Neural cell (in vitro differentiated cells): ENCODE measurements around the gene TMEM126B. TPM values are rescaled to one million over a fixed set of nuclear protein-coding genes. Genes with fewer than 3 reads are reported as not detected.
A peak's percentile ranks its signal among the peaks of the same experiment; 100 is the strongest.

Experiments
- H2AFZ ChIP-seq: fragments of 200-600, 300-800 bp; sonication (generic), shearing (Covaris generic); 2 replicates; pipeline ENCODE4 v1.6.0; 2014; ENCODE audit warnings: low read depth, mild to moderate bottlenecking, antibody characterized with exemption, low read length, moderate library complexity
- H3F3A ChIP-seq: fragments of 200-600 bp; shearing (Covaris generic); 2 replicates; pipeline ENCODE4 v1.6.1; 2016; ENCODE audit warnings: mild to moderate bottlenecking, moderate library complexity, mixed read lengths, antibody characterized with exemption, low read length; ENCODE audit not compliant: insufficient read depth, poor library complexity, severe bottlenecking
- H3K27ac ChIP-seq: fragments of 200-600, 300-800 bp; sonication (generic), shearing (Covaris generic); 2 replicates; pipeline ENCODE4 v1.5.1; 2014; ENCODE audit warnings: mild to moderate bottlenecking, low read length, moderate library complexity
- H3K27me3 ChIP-seq: fragments of 300-800, 200-600 bp; sonication (generic), shearing (Covaris generic); 2 replicates; pipeline ENCODE4 v1.6.0; 2014; ENCODE audit warnings: mild to moderate bottlenecking, low read depth, low read length, moderate library complexity; ENCODE audit not compliant: insufficient read depth
- H3K36me3 ChIP-seq: fragments of 300-800, 200-600 bp; sonication (generic), shearing (Covaris generic); 2 replicates; pipeline ENCODE4 v1.5.1; 2014; ENCODE audit warnings: mild to moderate bottlenecking, antibody characterized with exemption, low read length, moderate library complexity; ENCODE audit not compliant: insufficient read depth
- H3K4me2 ChIP-seq: fragments of 300-800, 200-600 bp; sonication (generic), shearing (Covaris generic); 2 replicates; pipeline ENCODE4 v1.6.0; 2014; ENCODE audit warnings: mild to moderate bottlenecking, low read length
- H3K4me3 ChIP-seq: fragments of 300-800, 200-600 bp; sonication (generic), shearing (Covaris generic); 2 replicates; pipeline ENCODE4 v1.5.1; 2014; ENCODE audit warnings: mild to moderate bottlenecking, low read length, moderate library complexity
- H3K79me2 ChIP-seq: fragments of 200-600 bp; shearing (Covaris generic); replicated peaks from 2 replicates; pipeline ENCODE4 v1.6.0; 2014; ENCODE audit warnings: mild to moderate bottlenecking, low read length, moderate library complexity; ENCODE audit not compliant: insufficient read depth
- H3K9ac ChIP-seq: fragments of 300-800, 200-600 bp; sonication (generic), shearing (Covaris generic); 2 replicates; pipeline ENCODE4 v1.6.1; 2016; ENCODE audit warnings: mild to moderate bottlenecking, low read length, mixed read lengths
- H3K9me2 ChIP-seq: fragments of 200-600 bp; shearing (Covaris generic); 2 replicates; pipeline ENCODE4 v1.6.1; 2016; ENCODE audit warnings: mild to moderate bottlenecking, low read length, mixed read lengths; ENCODE audit not compliant: insufficient read depth
- H3K9me3 ChIP-seq: fragments of 200-600, 300-800 bp; sonication (generic), shearing (Covaris generic); 2 replicates; pipeline ENCODE4 v1.6.1; 2016; ENCODE audit warnings: mild to moderate bottlenecking, mixed run types, low read length, moderate library complexity, mixed read lengths
- H4K20me1 ChIP-seq: fragments of 200-600 bp; shearing (Covaris generic); 2 replicates; pipeline ENCODE4 v1.6.1; 2016; ENCODE audit warnings: mild to moderate bottlenecking, mixed run types; ENCODE audit not compliant: insufficient read depth
- EP300 ChIP-seq: fragments of 450-650 bp; conservative IDR thresholded peaks from 2 replicates; pipeline ENCODE4 v1.6.1; 2014; ENCODE audit warnings: antibody characterized with exemption, mild to moderate bottlenecking, moderate library complexity; ENCODE audit not compliant: poor library complexity, severe bottlenecking
- EZH2 ChIP-seq: fragments of 200-600, 300-800 bp; shearing (Covaris generic), sonication (generic); IDR thresholded peaks from 2 replicates; pipeline ENCODE4 v1.6.1; 2014; ENCODE audit warnings: antibody characterized with exemption, low read length, borderline replicate concordance, mild to moderate bottlenecking; ENCODE audit not compliant: insufficient read depth, poor library complexity, severe bottlenecking
- MXI1 ChIP-seq: fragments of 450-650 bp; conservative IDR thresholded peaks from 2 replicates; pipeline ENCODE4 v1.6.1; 2014; ENCODE audit warnings: antibody characterized with exemption, mild to moderate bottlenecking; ENCODE audit not compliant: poor library complexity, severe bottlenecking
- POLR2AphosphoS5 ChIP-seq: IDR thresholded peaks from 2 replicates; pipeline ENCODE4 v1.6.1; 2012
- RAD21 ChIP-seq: fragments of 450-650 bp; conservative IDR thresholded peaks from 2 replicates; pipeline ENCODE4 v1.6.1; 2014; ENCODE audit warnings: antibody characterized with exemption, mild to moderate bottlenecking, moderate library complexity
- SMC3 ChIP-seq: fragments of 450-650 bp; conservative IDR thresholded peaks from 2 replicates; pipeline ENCODE4 v1.6.1; 2014; ENCODE audit warnings: antibody characterized with exemption, mild to moderate bottlenecking, moderate library complexity; ENCODE audit not compliant: poor library complexity
- TAF1 ChIP-seq: IDR thresholded peaks from 2 replicates; pipeline ENCODE4 v1.6.1; 2012; ENCODE audit warnings: low read depth
- polyA plus RNA-seq: library from polyadenylated mRNA; depleted of rRNA; stranded (reverse); fragments of >200 nt; gene quantifications from 2 replicates; pipeline ENCODE4 v1.2.3, GENCODE V29; 2014
- TF ChIP-seq, protein P1 (sequence below): IDR thresholded peaks from 2 replicates; pipeline ENCODE4 v1.6.1; 2012; ENCODE audit warnings: borderline replicate concordance
- TF ChIP-seq, protein P2 (sequence below): fragments of 450-650 bp; IDR thresholded peaks from 2 replicates; pipeline ENCODE4 v1.5.1; 2014; ENCODE audit warnings: antibody characterized with exemption, mild to moderate bottlenecking, moderate library complexity; ENCODE audit not compliant: poor library complexity, severe bottlenecking

TMEM126B gene
- polyA plus RNA-seq, 1 donor from 2014 or later: 111 TPM

DNA sequence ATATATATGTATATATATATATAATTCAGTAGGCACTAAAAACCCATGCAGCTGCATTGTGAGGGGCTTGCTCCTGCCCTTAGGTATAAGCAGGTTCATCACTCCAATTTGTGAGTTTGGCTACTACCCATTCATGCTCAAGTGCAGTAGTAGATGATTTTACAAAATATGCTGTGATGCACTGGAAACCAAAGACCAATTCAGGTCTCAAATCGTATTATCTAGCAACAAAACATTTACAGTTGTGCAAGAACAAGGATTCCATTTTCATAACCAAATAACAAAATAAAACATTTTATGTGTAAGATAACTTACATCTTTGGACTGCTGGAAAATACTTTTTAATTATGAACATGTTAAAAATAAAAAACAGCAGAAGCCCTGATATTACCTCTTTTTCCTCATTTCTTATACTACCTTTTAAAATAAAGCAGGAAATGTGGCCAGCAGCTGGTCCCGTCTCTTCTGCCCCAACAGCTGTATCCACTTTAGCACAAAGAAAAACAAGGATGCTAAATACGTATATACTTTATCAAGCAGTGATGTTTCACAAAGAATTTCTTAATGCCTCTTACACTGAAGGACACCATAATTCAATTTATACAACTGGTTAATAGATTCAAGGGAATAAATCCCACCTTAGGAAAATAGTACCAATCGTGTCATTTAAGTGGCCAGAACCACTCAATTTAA, 33.7 kb downstream of the TMEM126B start:
- no peaks in the 10 kb centered on the region for H3K27me3 ChIP-seq
- peak overlapping the region; percentile 97 for H3K9ac ChIP-seq
- no peaks in the 10 kb centered on the region for H3K9me3 ChIP-seq
- peak overlapping the region; percentile 82 for H3K4me2 ChIP-seq
- H3F3A ChIP-seq: no peaks in the 10 kb centered on the region
- peak overlapping the region; percentile 89 for H3K4me3 ChIP-seq
- H3K9me2 ChIP-seq: no peaks in the 10 kb centered on the region
- H3K36me3 ChIP-seq: peaks cover 21% of the 10 kb centered on the region
- TF ChIP-seq EP300 (no peak), MXI1 (no peak), EZH2 (no peak), TAF1 (no peak), SMC3 (no peak), RAD21 (no peak)
- H3K27ac ChIP-seq: no peak overlapping the region
- H4K20me1 ChIP-seq: peaks cover 16% of the 10 kb centered on the region
- peaks cover 65% of the 10 kb centered on the region for H3K79me2 ChIP-seq
- H2AFZ ChIP-seq: no peak overlapping the region

DNA sequence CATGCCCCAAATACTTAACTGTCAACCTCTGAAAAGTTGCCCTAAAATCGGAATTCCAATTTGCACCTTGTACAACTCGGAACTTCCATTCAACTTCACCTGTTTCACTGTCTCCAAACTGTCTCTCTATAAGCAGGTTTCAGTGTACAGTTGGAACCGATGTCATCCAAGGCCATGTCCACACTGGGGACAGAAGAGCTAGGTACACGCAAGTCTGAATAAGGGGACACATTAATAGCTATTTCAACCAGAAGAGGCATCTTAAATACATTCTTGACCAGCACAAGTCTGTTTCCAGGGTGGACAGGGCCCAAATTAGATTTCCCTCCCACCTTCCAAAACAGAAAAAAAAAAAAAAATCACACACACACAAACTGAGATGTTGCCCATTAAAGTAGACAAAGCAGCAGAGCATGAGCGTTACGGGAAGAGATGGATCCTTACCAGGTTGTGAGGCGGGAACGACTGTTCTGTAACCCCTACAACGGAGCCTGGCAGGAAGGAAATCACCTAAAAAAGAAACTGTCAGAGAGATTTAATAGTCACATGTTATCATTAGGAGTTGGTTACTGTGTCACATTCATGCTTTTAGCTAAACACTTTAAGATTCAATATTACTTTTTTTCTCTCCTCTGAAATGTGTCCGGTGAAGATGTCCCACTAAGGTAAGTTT, 34.8 kb downstream of the TMEM126B start:
- Histone ChIP-seq H3K9me3 (no peaks in the 10 kb centered on the region), H3K79me2 (peaks cover 56% of the 10 kb centered on the region), H3K4me3 (peak overlapping the region; percentile 89), H3K36me3 (peaks cover 13% of the 10 kb centered on the region), H4K20me1 (peaks cover 16% of the 10 kb centered on the region), H3K4me2 (peak overlapping the region; percentile 82), H3K9ac (peak overlapping the region; percentile 97), H3F3A (no peaks in the 10 kb centered on the region), H3K9me2 (no peaks in the 10 kb centered on the region), H3K27ac (peak overlapping the region; percentile 96), H3K27me3 (no peaks in the 10 kb centered on the region), H2AFZ (no peak overlapping the region)
- no peak for TF ChIP-seq SMC3
- TF ChIP-seq, protein P1, sequence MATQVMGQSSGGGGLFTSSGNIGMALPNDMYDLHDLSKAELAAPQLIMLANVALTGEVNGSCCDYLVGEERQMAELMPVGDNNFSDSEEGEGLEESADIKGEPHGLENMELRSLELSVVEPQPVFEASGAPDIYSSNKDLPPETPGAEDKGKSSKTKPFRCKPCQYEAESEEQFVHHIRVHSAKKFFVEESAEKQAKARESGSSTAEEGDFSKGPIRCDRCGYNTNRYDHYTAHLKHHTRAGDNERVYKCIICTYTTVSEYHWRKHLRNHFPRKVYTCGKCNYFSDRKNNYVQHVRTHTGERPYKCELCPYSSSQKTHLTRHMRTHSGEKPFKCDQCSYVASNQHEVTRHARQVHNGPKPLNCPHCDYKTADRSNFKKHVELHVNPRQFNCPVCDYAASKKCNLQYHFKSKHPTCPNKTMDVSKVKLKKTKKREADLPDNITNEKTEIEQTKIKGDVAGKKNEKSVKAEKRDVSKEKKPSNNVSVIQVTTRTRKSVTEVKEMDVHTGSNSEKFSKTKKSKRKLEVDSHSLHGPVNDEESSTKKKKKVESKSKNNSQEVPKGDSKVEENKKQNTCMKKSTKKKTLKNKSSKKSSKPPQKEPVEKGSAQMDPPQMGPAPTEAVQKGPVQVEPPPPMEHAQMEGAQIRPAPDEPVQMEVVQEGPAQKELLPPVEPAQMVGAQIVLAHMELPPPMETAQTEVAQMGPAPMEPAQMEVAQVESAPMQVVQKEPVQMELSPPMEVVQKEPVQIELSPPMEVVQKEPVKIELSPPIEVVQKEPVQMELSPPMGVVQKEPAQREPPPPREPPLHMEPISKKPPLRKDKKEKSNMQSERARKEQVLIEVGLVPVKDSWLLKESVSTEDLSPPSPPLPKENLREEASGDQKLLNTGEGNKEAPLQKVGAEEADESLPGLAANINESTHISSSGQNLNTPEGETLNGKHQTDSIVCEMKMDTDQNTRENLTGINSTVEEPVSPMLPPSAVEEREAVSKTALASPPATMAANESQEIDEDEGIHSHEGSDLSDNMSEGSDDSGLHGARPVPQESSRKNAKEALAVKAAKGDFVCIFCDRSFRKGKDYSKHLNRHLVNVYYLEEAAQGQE: peak; percentile 2

DNA sequence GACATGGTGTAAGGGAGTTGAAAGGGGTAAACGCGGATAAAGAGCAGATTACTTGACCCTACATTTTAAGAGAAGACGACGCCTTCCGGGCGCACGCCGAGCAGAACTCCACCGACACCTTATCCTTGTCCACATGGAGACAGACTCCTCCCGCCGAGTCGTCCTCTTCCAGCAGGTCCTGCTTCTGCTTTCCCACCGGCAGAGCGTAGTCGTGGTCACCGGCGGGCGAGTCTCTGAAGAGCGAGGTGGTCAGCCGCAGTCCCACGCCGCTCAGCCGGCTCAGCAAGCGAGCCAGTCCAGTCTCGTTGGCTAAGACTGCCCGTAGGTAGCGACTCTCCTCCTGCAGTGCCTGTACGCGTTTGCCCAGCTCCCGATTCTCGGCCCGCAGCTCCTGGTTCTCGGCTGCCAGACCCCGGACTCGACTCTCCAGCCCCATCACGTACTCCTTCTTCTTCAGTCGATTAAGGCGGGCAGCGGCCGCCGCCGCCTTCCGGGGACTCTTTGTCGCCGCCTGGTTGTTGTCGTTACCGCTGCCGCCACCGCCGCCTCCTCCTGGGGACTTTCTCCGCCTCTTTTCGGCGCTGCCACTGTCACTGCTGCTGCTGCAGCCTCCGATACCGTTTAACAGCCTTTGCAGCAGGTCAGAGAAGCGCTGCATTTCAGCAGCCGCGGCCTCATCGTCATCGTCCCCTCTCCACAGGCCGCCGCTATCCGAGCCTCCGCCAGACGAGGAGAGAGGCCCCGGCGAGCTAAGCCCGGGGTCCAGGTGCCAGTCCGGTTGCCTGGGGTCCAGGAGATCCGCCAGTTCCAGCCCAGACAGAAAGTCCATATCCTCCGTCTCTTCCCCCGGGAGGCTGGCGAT, 35.6 kb downstream of the TMEM126B start:
- Histone ChIP-seq H3K36me3 (peaks cover 7% of the 10 kb centered on the region), H3K4me3 (peak overlapping the region; percentile 89), H3K79me2 (peaks cover 49% of the 10 kb centered on the region), H3K9ac (peak overlapping the region; percentile 97), H2AFZ (peak overlapping the region; percentile 65), H3K9me3 (no peaks in the 10 kb centered on the region), H3F3A (no peaks in the 10 kb centered on the region), H3K9me2 (no peaks in the 10 kb centered on the region), H3K4me2 (peak overlapping the region; percentile 82), H3K27me3 (no peaks in the 10 kb centered on the region), H3K27ac (peak overlapping the region; percentile 96), H4K20me1 (peaks cover 13% of the 10 kb centered on the region)
- TF ChIP-seq EZH2 (no peak), TAF1 (peak; percentile 50), RAD21 (peak; percentile 49), POLR2AphosphoS5 (peak; percentile 67), EP300 (no peak), MXI1 (peak; percentile 1), SMC3 (peak; percentile 63)
- TF ChIP-seq, protein P2, sequence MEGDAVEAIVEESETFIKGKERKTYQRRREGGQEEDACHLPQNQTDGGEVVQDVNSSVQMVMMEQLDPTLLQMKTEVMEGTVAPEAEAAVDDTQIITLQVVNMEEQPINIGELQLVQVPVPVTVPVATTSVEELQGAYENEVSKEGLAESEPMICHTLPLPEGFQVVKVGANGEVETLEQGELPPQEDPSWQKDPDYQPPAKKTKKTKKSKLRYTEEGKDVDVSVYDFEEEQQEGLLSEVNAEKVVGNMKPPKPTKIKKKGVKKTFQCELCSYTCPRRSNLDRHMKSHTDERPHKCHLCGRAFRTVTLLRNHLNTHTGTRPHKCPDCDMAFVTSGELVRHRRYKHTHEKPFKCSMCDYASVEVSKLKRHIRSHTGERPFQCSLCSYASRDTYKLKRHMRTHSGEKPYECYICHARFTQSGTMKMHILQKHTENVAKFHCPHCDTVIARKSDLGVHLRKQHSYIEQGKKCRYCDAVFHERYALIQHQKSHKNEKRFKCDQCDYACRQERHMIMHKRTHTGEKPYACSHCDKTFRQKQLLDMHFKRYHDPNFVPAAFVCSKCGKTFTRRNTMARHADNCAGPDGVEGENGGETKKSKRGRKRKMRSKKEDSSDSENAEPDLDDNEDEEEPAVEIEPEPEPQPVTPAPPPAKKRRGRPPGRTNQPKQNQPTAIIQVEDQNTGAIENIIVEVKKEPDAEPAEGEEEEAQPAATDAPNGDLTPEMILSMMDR: peak; percentile 72
- TF ChIP-seq, protein P1: no peak
